NCI-H82 (cell line): ENCODE results near the gene TP53INP2.
"Not testable (repeated sequence)": the region's sequence is repeated elsewhere in the genome, so short reads cannot be mapped to it uniquely, and the experiment has no call there.

Source experiments
- DNase-seq: peaks from one replicate; lab custom pipeline; 2025; lab: John Stamatoyannopoulos, UW

The TP53INP2 gene, protein sequence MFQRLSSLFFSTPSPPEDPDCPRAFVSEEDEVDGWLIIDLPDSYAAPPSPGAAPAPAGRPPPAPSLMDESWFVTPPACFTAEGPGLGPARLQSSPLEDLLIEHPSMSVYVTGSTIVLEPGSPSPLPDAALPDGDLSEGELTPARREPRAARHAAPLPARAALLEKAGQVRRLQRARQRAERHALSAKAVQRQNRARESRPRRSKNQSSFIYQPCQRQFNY

GRCh38 chr20:34704177-34705007 is at the start of gene TP53INP2:
TP53INP2 (plus strand) TSS chr20:34704344; CDS start chr20:34708740, 4,396 bp downstream.
- DNase-seq, result peak; percentile 99

DNA sequence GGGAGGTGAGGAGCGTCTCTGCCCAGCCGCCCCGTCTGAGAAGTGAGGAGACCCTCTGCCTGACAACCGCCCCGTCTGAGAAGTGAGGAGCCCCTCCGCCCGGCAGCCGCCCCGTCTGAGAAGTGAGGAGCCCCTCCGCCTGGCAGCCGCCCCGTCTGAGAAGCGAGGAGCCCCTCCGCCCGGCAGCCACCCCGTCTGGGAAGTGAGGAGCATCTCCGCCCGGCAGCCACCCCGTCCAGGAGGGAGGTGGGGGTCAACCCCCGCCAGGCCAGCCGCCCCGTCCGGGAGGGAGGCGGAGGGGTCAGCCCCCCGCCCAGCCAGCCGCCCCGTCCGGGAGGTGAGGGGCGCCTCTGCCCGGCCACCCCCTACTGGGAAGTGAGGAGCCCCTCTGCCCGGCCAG is 45.5 kb upstream of the TP53INP2 start:
- DNase-seq, result not testable (repeated sequence)

DNA sequence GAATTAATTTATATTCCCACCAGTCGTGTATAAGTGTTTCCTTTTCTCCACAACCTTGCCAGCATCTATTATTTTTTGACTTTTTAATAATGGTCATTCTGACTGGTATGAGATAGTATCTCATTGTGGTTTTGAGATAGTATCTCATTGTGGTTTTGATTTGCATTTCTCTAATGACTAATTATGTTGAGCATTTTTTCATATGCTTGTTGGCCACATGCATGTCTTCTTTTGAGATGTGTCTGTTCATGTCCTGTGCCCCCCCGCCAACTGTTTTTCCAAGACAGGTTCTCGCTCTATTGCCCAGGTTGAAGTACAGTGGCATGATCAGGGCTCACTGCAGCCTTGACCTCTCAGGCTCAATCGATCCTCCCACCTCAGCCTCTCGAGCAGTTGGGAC is 42.3 kb upstream of the TP53INP2 start:
- DNase-seq, result not testable (repeated sequence)

GRCh38 chr20:34663213-34663943 is 40.8 kb upstream of the TP53INP2 start:
- DNase-seq, result peak; percentile 77

DNA sequence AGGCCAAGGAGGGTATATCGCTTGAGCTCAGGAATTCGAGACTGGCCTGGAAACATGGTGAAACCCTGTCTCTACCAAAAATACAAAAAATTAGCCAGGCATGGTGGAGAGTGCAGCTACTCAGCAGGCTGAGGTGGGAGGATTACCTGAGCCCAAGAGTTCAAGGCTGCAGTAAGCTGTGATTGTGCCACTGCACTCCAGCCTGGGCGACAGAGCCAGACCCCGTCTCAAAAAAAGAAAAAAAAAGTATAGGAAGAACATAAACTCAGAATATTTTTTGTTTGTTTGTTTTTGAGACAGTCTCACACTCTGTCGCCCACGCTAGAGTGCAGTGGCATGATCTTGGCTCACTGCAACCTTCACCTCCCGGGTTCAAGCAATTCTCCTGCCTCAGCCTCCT is 39.4 kb upstream of the TP53INP2 start:
- not testable (repeated sequence) for DNase-seq

GRCh38 chr20:34669094-34669493 is 35.0 kb upstream of the TP53INP2 start:
- DNase-seq, result no peak

GRCh38 chr20:34673412-34673811 is 30.7 kb upstream of the TP53INP2 start:
- no peak for DNase-seq

DNA sequence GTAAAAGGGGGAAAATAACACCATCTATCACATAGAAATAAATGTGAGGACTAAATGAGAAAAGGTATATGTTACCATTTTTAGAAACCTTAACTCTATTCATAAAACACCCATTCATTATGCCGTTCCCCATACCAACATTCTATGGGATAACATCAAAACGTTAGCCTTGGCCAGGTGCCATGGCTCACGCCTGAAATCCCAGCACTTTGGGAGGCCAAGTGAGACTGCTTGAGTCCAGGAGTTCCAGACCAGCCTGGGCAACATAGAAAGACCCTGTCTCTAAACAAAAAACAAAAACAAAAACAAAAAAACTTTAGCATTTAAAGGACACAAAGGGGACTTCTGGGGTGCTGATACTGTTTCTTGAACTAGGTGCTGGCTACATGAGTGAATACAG is 28.6 kb upstream of the TP53INP2 start:
- DNase-seq, result no peak

- no peak for DNase-seq
Measured at GRCh38 chr20:34675993-34676641, 28.0 kb upstream of the TP53INP2 start.

GRCh38 chr20:34676642-34677373 is 27.3 kb upstream of the TP53INP2 start, which contains the start of gene PIGU:
PIGU (minus strand) TSS chr20:34677092; CDS start chr20:34677085, 7 bp downstream.
- DNase-seq, result peak; percentile 98

DNA sequence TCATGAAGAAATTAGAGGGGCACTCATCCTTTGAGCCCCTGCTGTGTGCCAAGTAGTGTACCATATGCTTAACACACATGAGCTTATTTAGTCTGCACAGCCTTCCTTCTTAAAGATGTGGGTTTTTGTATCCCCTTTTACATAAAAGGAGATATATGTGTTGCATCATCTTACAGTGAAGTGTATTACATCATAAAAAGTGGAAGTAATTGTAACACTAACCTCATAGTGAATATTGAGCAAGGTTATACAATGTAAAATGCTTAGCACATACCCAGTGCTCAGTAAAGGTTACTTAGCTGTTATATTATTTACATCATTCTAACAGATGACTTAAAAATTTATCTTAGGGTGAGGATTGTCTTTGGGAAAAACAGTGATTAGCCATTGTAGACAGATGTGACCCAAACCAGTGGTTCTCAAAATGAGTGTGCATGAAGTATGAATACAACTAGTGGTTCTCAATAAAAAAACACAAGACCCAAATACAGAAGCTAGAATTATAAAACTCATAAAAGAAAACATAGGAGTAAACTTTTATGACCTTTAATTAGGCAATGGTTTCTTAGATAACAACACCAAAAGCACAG is 23.5 kb upstream of the TP53INP2 start:
- DNase-seq, result no peak

- DNase-seq, result no peak
Measured at GRCh38 chr20:34683667-34684066, 20.5 kb upstream of the TP53INP2 start.

DNA sequence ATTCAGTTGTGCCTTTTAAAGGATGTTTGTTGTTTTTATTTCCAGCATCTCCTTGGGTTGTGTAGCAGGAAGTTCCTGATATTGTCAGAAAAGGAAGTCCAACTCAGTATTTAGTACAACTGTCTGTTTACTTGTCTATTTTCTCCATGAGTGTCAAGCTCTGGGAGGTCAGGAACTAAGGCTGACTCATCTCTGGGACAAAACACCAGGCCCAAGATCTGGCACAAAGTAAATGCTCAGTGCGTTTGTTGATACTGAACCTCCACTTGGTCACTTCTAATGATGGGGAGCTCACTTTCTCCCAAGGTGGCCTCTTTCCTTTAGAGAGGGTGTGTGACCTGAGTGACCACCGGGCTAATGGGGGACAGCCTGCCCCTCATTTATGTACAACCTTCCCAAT is 14.7 kb upstream of the TP53INP2 start:
- DNase-seq, result no peak

- no peak for DNase-seq
Measured at GRCh38 chr20:34691838-34692237, 12.3 kb upstream of the TP53INP2 start.

- peak; percentile 26 for DNase-seq
Measured at GRCh38 chr20:34693414-34693813, 10.7 kb upstream of the TP53INP2 start.

GRCh38 chr20:34701405-34702085 is 2.6 kb upstream of the TP53INP2 start:
- DNase-seq, result peak; percentile 39

DNA sequence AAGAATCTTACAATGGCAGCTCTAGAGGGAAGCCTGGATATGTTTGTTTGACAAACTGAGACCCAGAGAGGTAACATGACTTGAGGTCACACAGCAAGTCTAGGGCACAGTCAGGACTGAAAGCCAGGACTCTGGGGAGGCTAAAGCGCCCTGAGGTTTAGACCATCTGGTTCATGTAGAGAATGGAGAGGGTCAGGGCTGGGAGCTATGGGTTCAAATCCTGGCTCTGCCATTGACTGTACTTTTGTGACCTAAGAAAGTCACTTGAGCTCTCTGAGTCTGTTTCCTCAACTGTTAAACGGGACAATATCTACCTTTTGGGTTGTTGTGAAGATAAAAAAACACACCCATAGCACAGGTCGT is 1.1 kb upstream of the TP53INP2 start:
- peak; percentile 28 for DNase-seq

GRCh38 chr20:34703424-34704176 is 544 bp upstream of the TP53INP2 start:
- DNase-seq, result peak; percentile 62

DNA sequence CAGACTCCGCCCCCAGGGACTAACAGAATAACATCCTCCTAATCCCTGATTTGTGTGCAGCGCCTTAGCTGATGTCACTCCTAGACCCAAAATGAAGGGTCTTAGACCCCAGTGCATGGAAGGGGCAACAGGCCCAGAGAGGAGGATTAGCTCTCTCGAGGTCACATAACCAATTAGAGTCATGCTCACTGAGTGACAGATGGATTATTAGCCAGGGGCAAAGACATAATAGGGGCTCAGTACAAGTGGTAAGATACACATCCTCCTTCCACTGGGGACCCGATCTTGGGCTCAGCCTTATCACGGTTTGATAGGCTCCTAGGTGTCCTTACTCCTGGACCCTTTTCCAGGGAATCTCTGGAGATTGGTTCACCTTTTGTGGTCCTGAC is 858 bp downstream of the TP53INP2 start:
- DNase-seq, result peak; percentile 100
